ENCODE measurements around the gene HMX1. TPM values are rescaled to one million over a fixed set of nuclear protein-coding genes. Genes with fewer than 3 reads are reported as not detected.

Gene HMX1
- polyA plus RNA-seq, 4 donors, result not detected

DNA sequence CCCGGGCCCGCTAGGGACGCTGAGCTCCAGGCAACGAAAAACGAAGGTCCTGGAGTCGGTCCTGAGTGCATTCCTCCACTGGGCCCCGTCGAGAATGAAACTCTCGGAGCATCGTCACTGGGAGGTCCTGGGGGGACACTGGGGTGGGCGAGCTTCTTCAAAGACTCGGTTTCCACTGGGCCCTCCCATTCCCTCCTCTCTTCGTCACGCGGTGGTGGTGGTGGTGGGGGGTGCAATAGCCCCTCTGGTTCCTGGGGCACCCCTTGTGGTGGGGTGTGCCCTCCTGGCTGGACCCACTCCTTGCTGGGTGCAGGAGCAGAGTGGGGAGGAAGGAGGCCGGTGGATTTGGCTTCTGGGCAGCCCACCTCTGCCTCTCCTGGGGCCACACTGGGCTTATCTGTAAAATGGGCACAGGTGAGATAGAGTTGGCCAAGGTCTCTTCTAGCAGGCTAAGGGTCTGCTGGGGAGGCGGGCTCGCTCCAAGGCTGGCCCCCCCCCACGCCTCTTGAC lies 12.9 kb downstream of the HMX1 start:
- H3K4me1 ChIP-seq (ENCODE audit: control insufficient read depth in 3 of 3, insufficient read depth in 2 of 3, low read depth in 1 of 3, low read length in 2 of 3), result no peaks in the 10 kb centered on the region
- WGBS, 3 donors, result 2 to 13% (median 4%) methylated on average over 15 to 19 of the region's 19 CpGs
- no peaks in the 10 kb centered on the region for H3K9me3 ChIP-seq (ENCODE audit: control insufficient read depth in 2 of 2, insufficient read depth in 1 of 2, low read depth in 1 of 2, low read length in 1 of 2)
- H3K27me3 ChIP-seq (ENCODE audit: control insufficient read depth in 3 of 3, insufficient read depth in 3 of 3, low read length in 3 of 3), result peaks cover 35 to 96% (median 59%) of the 10 kb centered on the region in 3 donors
- no peak overlapping the region for H3K4me3 ChIP-seq (ENCODE audit: low read depth in 1 of 3, low read length in 3 of 3)
- no peak for FAIRE-seq
- no peak overlapping the region for H3K27ac ChIP-seq (ENCODE audit: low read depth in 1 of 3, low read length in 2 of 3)
- H3K36me3 ChIP-seq (ENCODE audit: control insufficient read depth in 3 of 3, insufficient read depth in 2 of 3, low read depth in 1 of 3, low read length in 3 of 3), result no peaks in the 10 kb centered on the region
- no peak for DNase-seq

DNA sequence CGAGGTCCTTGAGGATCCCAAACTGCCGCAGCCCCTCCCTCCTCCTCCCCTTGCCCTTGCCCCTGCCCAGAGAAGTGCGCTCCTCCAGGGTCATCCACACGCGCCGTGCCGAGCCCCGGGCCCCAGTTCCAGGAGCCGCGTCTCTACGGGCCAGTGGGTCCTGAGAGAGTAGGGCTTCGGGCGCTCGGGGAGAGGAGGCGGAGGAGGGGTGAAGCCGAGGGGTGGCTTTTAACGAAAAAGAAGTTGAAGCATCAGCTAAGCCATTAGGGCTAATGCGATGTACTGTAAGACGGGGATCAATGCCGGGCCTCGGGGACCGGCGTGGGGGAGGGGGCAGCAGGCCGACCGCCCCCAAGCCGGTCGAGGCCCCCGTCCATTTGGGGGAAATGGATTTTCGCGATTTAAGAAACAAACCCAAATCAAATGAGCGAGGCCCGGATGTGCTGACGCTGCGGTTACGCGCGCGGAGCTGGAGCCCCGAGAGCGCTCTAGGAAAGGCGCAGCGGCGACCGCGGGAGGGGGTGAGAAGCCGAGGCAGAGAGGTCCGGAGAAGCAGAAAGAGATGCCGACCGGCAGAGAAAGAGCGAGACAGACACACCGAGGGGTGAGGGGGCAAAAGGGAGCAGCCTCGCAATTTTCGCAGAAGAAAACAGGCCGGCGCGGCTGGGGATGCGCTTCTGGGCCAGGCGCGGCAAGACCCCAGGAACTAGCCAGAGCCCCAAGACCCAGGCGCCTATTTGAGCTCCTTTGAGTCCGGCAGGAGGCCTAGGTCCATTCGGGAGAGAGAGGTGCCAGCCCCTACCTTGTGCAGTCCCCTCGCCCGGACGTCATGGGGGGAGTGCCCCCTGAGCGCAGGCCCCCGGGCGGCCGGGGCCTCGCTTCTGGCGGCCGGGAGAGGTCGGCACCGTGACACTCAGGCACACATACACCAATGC lies 13.6 kb downstream of the HMX1 start:
- H3K36me3 ChIP-seq (ENCODE audit: control insufficient read depth in 3 of 3, insufficient read depth in 2 of 3, low read depth in 1 of 3, low read length in 3 of 3), result no peaks in the 10 kb centered on the region
- 2 to 7% (median 5%) methylated on average over 72 to 74 of the region's 74 CpGs for WGBS, 3 donors
- H3K27me3 ChIP-seq (ENCODE audit: control insufficient read depth in 3 of 3, insufficient read depth in 3 of 3, low read length in 3 of 3), result peaks cover 28 to 93% (median 52%) of the 10 kb centered on the region in 3 donors
- no peak for FAIRE-seq
- no peak overlapping the region for H3K27ac ChIP-seq (ENCODE audit: low read depth in 1 of 3, low read length in 2 of 3)
- no peak for DNase-seq
- H3K9me3 ChIP-seq (ENCODE audit: control insufficient read depth in 2 of 2, insufficient read depth in 1 of 2, low read depth in 1 of 2, low read length in 1 of 2), result peaks cover 0 to 3% of the 10 kb centered on the region in 2 donors
- H3K4me1 ChIP-seq (ENCODE audit: control insufficient read depth in 3 of 3, insufficient read depth in 2 of 3, low read depth in 1 of 3, low read length in 2 of 3), result no peaks in the 10 kb centered on the region
- H3K4me3 ChIP-seq (ENCODE audit: low read depth in 1 of 3, low read length in 3 of 3), result no peak overlapping the region

DNA sequence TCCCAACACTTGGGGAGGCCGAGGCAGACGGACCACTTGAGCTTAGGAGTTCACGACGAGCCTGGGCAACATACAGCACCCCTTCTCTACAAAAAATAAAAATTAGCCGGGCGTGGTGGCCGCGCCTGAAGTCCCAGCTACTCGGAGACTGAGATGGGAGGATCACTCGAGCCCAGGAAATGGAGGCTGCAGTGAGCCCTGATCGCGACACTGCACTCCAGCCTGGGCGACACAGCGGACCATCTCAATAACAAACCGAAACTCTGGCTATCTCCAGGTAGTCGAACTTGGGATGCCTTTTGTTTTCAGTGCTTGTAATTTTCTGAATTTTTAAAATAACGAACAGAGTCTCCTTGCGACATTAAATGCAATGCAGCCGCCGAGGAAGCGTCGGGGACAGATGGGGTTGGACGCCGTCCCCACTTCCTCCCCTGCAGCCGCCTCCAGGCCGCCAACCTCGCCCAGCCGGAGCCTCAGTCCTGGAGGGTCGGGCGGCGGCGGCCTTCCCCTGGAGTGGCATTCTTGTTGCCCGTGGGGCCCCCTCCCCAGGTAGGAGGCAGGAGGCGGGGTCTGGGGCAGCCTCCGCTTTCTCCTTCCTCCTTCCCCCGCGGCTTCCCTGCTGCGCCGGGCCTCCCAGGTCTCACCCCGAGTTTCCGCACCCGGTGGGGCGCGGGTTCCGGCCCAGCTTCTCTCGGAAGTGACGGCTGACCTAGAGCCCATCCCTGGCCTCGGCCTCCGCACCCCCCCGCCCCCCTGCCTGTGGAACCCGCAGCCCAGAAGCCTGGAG lies 14.6 kb downstream of the HMX1 start:
- 3 to 5% (median 4%) methylated on average over 49 to 51 of the region's 51 CpGs for WGBS, 3 donors
- FAIRE-seq (no peak), DNase-seq (no peak)
- no peaks in the 10 kb centered on the region for H3K4me1 ChIP-seq (ENCODE audit: control insufficient read depth in 3 of 3, insufficient read depth in 2 of 3, low read depth in 1 of 3, low read length in 2 of 3)
- H3K27me3 ChIP-seq (ENCODE audit: control insufficient read depth in 3 of 3, insufficient read depth in 3 of 3, low read length in 3 of 3), result peaks cover 28 to 83% (median 49%) of the 10 kb centered on the region in 3 donors
- H3K9me3 ChIP-seq (ENCODE audit: control insufficient read depth in 2 of 2, insufficient read depth in 1 of 2, low read depth in 1 of 2, low read length in 1 of 2), result peaks cover 0 to 10% of the 10 kb centered on the region in 2 donors
- no peaks in the 10 kb centered on the region for H3K36me3 ChIP-seq (ENCODE audit: control insufficient read depth in 3 of 3, insufficient read depth in 2 of 3, low read depth in 1 of 3, low read length in 3 of 3)
- H3K27ac ChIP-seq (ENCODE audit: low read depth in 1 of 3, low read length in 2 of 3), result no peak overlapping the region
- H3K4me3 ChIP-seq (ENCODE audit: low read depth in 1 of 3, low read length in 3 of 3), result no peak overlapping the region

DNA sequence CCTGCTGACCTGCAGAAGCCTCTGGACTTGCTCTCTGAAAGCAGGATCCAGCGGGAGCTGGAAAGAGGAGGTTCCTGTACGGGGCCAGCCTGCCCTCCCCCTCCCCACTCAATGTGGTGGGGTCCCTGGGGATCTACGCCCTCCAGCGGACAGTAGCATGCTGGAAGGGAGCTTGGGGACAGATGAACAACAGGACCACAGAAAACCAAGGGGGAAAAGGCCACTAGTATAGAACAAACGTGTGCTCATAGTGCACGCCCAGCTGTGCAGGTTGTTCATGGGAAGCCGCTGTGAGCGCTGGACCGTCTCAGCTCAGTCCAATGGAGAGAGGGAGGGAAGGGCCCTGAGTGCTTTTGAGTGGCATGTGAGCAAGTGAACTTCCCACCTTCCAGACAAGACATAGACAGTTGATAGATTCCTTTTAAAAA lies 15.8 kb downstream of the HMX1 start:
- no peaks in the 10 kb centered on the region for H3K4me1 ChIP-seq (ENCODE audit: control insufficient read depth in 3 of 3, insufficient read depth in 2 of 3, low read depth in 1 of 3, low read length in 2 of 3)
- peaks cover 26 to 74% (median 42%) of the 10 kb centered on the region in 3 donors for H3K27me3 ChIP-seq (ENCODE audit: control insufficient read depth in 3 of 3, insufficient read depth in 3 of 3, low read length in 3 of 3)
- FAIRE-seq (no peak), DNase-seq (no peak)
- no peak overlapping the region for H3K27ac ChIP-seq (ENCODE audit: low read depth in 1 of 3, low read length in 2 of 3)
- WGBS, 3 donors, result 0 to 6% (median 6%) methylated on average over 9 of the region's 9 CpGs
- peaks cover 0 to 10% of the 10 kb centered on the region in 2 donors for H3K9me3 ChIP-seq (ENCODE audit: control insufficient read depth in 2 of 2, insufficient read depth in 1 of 2, low read depth in 1 of 2, low read length in 1 of 2)
- no peaks in the 10 kb centered on the region for H3K36me3 ChIP-seq (ENCODE audit: control insufficient read depth in 3 of 3, insufficient read depth in 2 of 3, low read depth in 1 of 3, low read length in 3 of 3)
- no peak overlapping the region for H3K4me3 ChIP-seq (ENCODE audit: low read depth in 1 of 3, low read length in 3 of 3)

DNA sequence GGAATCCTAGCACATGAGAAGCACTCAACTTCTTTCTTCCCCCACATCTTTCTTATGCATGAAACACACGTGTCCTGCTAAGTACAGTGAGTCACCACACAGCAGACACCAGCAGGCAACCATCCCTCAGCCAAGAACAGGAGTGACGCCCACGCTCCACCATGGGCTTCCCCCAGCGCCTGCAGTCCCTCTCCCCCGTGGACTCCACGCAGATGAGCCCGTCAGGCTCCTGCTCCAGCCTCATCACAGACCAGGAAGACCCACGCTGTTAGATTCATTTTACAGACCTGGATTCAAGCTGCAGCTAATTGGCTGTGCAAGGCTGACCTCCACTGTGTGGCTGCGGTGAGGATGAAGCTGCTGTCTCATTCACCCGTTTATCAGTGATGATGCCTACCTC lies 16.7 kb downstream of the HMX1 start:
- no peak overlapping the region for H3K4me3 ChIP-seq (ENCODE audit: low read depth in 1 of 3, low read length in 3 of 3)
- peaks cover 0 to 10% of the 10 kb centered on the region in 2 donors for H3K9me3 ChIP-seq (ENCODE audit: control insufficient read depth in 2 of 2, insufficient read depth in 1 of 2, low read depth in 1 of 2, low read length in 1 of 2)
- peaks cover 21 to 66% (median 42%) of the 10 kb centered on the region in 3 donors for H3K27me3 ChIP-seq (ENCODE audit: control insufficient read depth in 3 of 3, insufficient read depth in 3 of 3, low read length in 3 of 3)
- no peak overlapping the region for H3K27ac ChIP-seq (ENCODE audit: low read depth in 1 of 3, low read length in 2 of 3)
- WGBS, 3 donors, result 16 to 23% (median 20%) methylated on average over 10 of the region's 10 CpGs
- no peaks in the 10 kb centered on the region for H3K4me1 ChIP-seq (ENCODE audit: control insufficient read depth in 3 of 3, insufficient read depth in 2 of 3, low read depth in 1 of 3, low read length in 2 of 3)
- FAIRE-seq, result no peak
- no peaks in the 10 kb centered on the region for H3K36me3 ChIP-seq (ENCODE audit: control insufficient read depth in 3 of 3, insufficient read depth in 2 of 3, low read depth in 1 of 3, low read length in 3 of 3)
- no peak for DNase-seq

DNA sequence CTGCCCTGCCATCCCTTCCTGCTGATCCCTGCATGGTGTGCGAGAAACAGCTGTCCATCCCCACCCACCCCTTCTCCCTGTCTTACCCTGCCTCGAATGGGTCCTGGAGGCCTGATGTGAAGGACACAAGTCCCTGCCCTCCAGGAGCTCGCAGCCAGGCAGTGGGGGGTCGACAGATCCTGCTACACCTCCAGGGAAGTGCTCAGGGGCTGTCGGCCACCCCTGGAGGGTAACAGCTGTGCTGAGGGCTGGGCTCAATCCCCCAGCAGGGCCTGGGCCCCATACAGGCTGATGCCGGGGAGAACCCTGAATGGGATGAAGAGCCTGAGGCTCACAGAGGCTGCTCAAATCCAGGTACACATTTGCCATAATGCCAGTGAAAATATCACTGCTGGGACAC lies 17.6 kb downstream of the HMX1 start:
- Histone ChIP-seq H3K36me3 (ENCODE audit: control insufficient read depth in 3 of 3, insufficient read depth in 2 of 3, low read depth in 1 of 3, low read length in 3 of 3) (no peaks in the 10 kb centered on the region), H3K27ac (ENCODE audit: low read depth in 1 of 3, low read length in 2 of 3) (no peak overlapping the region), H3K4me1 (ENCODE audit: control insufficient read depth in 3 of 3, insufficient read depth in 2 of 3, low read depth in 1 of 3, low read length in 2 of 3) (no peaks in the 10 kb centered on the region), H3K4me3 (ENCODE audit: low read depth in 1 of 3, low read length in 3 of 3) (no peak overlapping the region), H3K27me3 (ENCODE audit: control insufficient read depth in 3 of 3, insufficient read depth in 3 of 3, low read length in 3 of 3) (peaks cover 20 to 59% (median 37%) of the 10 kb centered on the region in 3 donors), H3K9me3 (ENCODE audit: control insufficient read depth in 2 of 2, insufficient read depth in 1 of 2, low read depth in 1 of 2, low read length in 1 of 2) (peaks cover 0 to 10% of the 10 kb centered on the region in 2 donors)
- DNase-seq, result no peak
- FAIRE-seq, result no peak
- 14 to 24% (median 20%) methylated on average over 6 of the region's 6 CpGs for WGBS, 3 donors

DNA sequence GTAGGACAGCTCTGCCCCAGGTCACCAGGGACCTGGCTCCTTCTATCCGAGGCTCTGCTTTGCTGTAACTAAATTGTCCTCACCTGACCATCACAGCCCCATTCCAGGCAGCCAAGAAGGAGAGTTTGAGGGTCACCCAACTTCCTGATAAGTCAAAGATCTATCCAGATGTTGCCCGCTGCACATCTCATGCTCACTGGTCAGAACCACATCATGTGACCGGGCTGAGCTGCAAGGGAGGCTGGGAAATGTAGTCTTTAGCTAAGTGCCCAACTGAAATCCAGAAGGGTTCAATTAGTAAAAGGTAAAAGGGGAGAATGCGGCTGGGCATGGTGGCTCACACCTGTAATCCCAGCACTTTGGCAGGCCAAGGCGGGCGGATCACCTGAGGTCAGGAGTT lies 18.4 kb downstream of the HMX1 start:
- WGBS, 3 donors, result 84 to 90% (median 85%) methylated on average over 5 to 6 of the region's 6 CpGs
- no peak for FAIRE-seq
- H3K27me3 ChIP-seq (ENCODE audit: control insufficient read depth in 3 of 3, insufficient read depth in 3 of 3, low read length in 3 of 3), result peaks cover 13 to 57% (median 32%) of the 10 kb centered on the region in 3 donors

DNA sequence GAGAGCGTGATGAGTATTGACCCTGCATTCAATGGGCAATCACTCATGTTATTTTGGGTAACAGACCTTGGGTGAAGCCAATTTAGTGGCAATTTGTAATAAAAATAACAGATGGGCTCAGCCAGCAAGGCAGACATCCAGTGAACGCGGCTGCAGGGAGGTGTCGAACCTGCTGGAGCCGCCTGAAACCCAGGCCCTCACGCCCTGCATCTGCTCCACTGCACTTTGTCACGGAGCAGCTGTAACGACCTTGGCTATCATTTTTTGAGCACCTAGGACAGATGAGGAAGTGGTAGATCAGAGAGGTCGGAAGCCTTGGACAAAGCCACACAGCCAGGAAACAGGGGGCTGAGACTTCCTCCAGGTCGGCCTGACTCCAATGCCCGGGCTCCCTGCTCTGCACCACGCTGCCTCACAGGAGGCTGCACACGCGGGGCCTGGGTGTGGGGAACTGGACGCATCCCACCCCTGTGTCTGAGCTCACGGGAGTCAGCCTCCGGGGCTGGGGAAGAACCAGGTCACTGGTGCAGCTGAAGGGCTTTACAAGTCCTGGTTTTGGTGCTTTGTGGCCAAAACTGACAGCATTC lies 19.4 kb downstream of the HMX1 start:
- DNase-seq, result no peak
- H3K9me3 ChIP-seq (ENCODE audit: control insufficient read depth in 2 of 2, insufficient read depth in 1 of 2, low read depth in 1 of 2, low read length in 1 of 2), result peaks cover 0 to 10% of the 10 kb centered on the region in 2 donors
- H3K4me1 ChIP-seq (ENCODE audit: control insufficient read depth in 3 of 3, insufficient read depth in 2 of 3, low read depth in 1 of 3, low read length in 2 of 3), result no peaks in the 10 kb centered on the region
- peaks cover 4 to 49% (median 23%) of the 10 kb centered on the region in 3 donors for H3K27me3 ChIP-seq (ENCODE audit: control insufficient read depth in 3 of 3, insufficient read depth in 3 of 3, low read length in 3 of 3)
- no peak for FAIRE-seq
- no peak overlapping the region for H3K27ac ChIP-seq (ENCODE audit: low read depth in 1 of 3, low read length in 2 of 3)
- no peaks in the 10 kb centered on the region for H3K36me3 ChIP-seq (ENCODE audit: control insufficient read depth in 3 of 3, insufficient read depth in 2 of 3, low read depth in 1 of 3, low read length in 3 of 3)
- WGBS, 3 donors, result 64 to 66% (median 65%) methylated on average over 17 of the region's 17 CpGs
- no peak overlapping the region for H3K4me3 ChIP-seq (ENCODE audit: low read depth in 1 of 3, low read length in 3 of 3)

More for the DNA sequence above, 18.4 kb downstream of the HMX1 start:
- H3K36me3 ChIP-seq (ENCODE audit: control insufficient read depth in 3 of 3, insufficient read depth in 2 of 3, low read depth in 1 of 3, low read length in 3 of 3), result no peaks in the 10 kb centered on the region
- peaks cover 0 to 10% of the 10 kb centered on the region in 2 donors for H3K9me3 ChIP-seq (ENCODE audit: control insufficient read depth in 2 of 2, insufficient read depth in 1 of 2, low read depth in 1 of 2, low read length in 1 of 2)
- no peak overlapping the region for H3K4me3 ChIP-seq (ENCODE audit: low read depth in 1 of 3, low read length in 3 of 3)
- no peak overlapping the region for H3K27ac ChIP-seq (ENCODE audit: low read depth in 1 of 3, low read length in 2 of 3)
- no peak for DNase-seq
- no peaks in the 10 kb centered on the region for H3K4me1 ChIP-seq (ENCODE audit: control insufficient read depth in 3 of 3, insufficient read depth in 2 of 3, low read depth in 1 of 3, low read length in 2 of 3)

All from small intestine (tissue), 7 donors.